ENCODE results near the gene SPOP.

SPOP gene

DNA sequence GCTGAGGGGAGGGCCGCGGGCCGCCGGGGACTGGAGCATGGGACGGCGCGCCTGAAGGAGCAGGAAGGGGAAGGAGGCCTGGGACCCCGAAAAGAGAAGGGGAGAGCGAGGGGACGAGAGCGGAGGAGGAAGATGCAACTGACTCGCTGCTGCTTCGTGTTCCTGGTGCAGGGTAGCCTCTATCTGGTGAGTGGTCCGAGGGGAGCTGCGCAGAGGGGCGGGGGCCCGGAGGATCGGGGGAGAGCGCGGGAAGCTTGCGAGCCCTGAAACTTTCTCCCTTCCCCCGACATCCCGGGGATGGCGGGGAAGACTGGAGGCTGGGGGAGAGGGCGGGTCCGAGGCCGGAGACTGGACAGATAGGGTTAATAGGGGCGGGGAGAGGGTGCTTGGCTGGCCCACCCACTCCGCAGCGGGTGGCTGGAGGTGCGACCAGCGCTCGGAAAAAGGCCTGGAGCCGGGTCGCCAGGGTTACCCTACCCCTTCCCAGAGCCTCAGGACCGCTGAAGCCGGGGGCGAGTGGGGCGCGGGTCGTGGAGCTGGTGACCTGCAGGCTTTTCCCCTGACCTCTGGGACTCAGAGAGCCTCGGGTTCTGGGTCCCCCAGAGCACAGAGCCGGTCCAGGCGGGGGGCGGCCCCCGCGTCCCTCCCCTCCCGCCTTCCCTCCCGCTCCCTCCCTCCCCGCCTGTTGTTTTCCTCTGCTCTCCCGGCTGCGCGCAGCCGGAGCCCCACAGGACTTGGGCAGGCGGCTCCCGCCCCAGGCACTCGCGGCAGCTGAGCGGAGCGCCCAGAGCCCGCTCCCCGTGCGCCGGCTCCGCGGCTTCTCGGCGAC lies 101.6 kb downstream of the SPOP start:
- TF ChIP-seq, protein P1, sequence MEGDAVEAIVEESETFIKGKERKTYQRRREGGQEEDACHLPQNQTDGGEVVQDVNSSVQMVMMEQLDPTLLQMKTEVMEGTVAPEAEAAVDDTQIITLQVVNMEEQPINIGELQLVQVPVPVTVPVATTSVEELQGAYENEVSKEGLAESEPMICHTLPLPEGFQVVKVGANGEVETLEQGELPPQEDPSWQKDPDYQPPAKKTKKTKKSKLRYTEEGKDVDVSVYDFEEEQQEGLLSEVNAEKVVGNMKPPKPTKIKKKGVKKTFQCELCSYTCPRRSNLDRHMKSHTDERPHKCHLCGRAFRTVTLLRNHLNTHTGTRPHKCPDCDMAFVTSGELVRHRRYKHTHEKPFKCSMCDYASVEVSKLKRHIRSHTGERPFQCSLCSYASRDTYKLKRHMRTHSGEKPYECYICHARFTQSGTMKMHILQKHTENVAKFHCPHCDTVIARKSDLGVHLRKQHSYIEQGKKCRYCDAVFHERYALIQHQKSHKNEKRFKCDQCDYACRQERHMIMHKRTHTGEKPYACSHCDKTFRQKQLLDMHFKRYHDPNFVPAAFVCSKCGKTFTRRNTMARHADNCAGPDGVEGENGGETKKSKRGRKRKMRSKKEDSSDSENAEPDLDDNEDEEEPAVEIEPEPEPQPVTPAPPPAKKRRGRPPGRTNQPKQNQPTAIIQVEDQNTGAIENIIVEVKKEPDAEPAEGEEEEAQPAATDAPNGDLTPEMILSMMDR (IDR thresholded peaks at IDR 0.05): no peak
- Histone ChIP-seq H3K4me1 (ENCODE audit: control insufficient read depth in 1 of 2, insufficient read depth in 1 of 2, low read depth in 1 of 2, low read length in 1 of 2) (peaks cover 8 to 19% of the 10 kb centered on the region in 2 experiments), H3K9me3 (no peaks in the 10 kb centered on the region), H3K27me3 (peaks cover 84% of the 10 kb centered on the region), H3K27ac (no peak overlapping the region), H3K36me3 (no peaks in the 10 kb centered on the region), H3K4me3 (ENCODE audit: low read depth in 1 of 2, low read length in 1 of 2) (peak overlapping the region in 1 of 2 experiments; percentile 47)

DNA sequence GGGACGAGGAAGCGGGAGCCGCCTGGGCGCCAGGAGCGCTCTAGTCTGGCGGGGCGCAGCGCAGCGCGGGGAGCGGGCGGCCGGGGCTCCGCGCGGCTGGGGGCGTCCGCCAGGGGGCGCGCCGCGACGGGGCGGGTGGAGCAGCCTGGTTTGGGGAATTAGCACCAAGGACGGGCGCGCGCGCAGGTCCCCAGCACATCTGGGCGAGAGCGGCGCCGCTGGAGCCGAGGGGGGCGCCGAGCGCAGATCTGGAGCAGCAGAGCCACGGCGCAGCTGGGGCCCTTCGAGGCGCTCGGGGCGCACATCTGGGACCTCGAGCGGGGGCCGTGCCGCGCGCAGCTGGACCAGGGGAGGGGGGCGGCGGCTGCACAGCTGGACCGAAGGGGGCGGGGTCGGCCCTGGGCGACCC lies 102.2 kb downstream of the SPOP start, which contains the start of gene NXPH3:
Gene NXPH3, plus strand, starts transcription at position 193 of the 409 bp plus-strand sequence. CDS start 349 bp downstream, outside the sequence.
- Histone ChIP-seq H3K4me3 (ENCODE audit: low read depth in 1 of 2, low read length in 1 of 2) (peak within 1 kb of the TSS in 1 of 2 experiments; percentile 47), H3K27ac (no peak within 1 kb of the TSS), H3K4me1 (ENCODE audit: control insufficient read depth in 1 of 2, insufficient read depth in 1 of 2, low read depth in 1 of 2, low read length in 1 of 2) (peaks cover 8 to 19% of the 10 kb centered on the region in 2 experiments), H3K36me3 (no peaks in the 10 kb centered on the region), H3K27me3 (peaks cover 90% of the 10 kb centered on the region), H3K9me3 (no peaks in the 10 kb centered on the region)
- TF ChIP-seq, protein P1 (IDR thresholded peaks at IDR 0.05): peak; percentile 64

DNA sequence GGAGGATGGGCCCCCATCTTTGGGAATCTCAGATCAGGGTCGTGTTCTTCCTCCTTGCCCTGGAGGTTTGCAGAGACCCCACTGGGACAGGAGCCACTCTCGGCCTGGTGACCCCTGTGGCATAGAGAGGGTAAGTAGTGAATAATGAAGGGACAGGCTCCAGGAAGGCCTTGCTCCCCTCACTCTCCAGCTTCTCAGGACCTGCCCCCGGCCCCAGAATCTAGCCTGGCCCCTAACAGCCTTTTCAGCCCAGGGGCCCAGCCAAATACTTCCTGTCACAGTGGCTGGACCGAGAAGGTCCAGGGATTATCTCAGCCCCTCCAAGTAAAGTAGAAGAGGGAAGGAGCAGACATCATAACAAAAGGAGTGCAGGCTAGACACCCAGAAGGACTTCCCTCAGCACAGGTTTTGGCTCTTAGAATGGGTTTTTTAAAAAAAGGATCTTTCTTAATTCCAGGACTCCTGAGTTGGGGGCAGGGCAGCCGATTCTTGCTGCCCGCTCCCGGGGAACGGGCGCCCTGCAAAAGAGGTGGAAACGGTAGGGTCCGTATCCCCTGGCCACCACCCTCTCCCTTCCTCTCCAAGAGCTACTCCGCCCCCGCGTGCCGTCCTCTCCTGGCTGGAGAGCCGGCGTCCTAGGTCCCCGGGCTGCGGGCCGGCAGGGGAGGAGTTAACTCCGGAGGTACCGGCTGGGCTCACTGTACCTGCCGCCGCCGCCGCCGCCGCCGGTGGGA lies 102.8 kb downstream of the SPOP start:
- Histone ChIP-seq H3K4me3 (ENCODE audit: low read depth in 1 of 2, low read length in 1 of 2) (peak overlapping the region in 1 of 2 experiments; percentile 47), H3K27ac (no peak overlapping the region), H3K27me3 (peaks cover 96% of the 10 kb centered on the region), H3K36me3 (no peaks in the 10 kb centered on the region), H3K4me1 (ENCODE audit: control insufficient read depth in 1 of 2, insufficient read depth in 1 of 2, low read depth in 1 of 2, low read length in 1 of 2) (peaks cover 10 to 21% of the 10 kb centered on the region in 2 experiments), H3K9me3 (no peaks in the 10 kb centered on the region)
- TF ChIP-seq, protein P1 (IDR thresholded peaks at IDR 0.05): no peak

DNA sequence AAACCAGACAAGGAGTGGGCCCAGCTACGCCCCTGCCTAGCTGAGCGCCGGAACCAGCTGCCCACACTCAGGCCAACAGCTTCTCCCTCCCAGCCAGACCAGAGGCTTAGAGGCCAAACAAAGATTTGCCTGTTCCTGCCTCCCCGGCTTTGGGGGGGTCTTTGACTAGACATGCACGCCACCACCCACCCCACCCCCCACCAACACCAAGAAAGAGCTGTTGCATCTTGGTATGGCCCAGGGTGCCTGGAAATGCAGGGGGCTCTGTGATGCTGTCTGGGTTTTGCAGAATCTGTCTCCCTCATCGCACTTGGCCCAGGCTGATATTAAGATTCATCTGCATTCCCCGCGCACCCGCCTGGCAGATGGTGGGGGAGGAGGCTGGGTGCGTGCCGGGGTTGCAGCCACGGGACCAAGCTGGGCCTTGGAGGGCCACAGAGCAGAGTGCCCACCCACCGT lies 103.5 kb downstream of the SPOP start:
- Histone ChIP-seq H3K4me1 (ENCODE audit: control insufficient read depth in 1 of 2, insufficient read depth in 1 of 2, low read depth in 1 of 2, low read length in 1 of 2) (peaks cover 15 to 28% of the 10 kb centered on the region in 2 experiments), H3K9me3 (no peaks in the 10 kb centered on the region), H3K27ac (no peak overlapping the region), H3K4me3 (ENCODE audit: low read depth in 1 of 2, low read length in 1 of 2) (no peak overlapping the region), H3K36me3 (no peaks in the 10 kb centered on the region), H3K27me3 (peaks cover 99% of the 10 kb centered on the region)
- TF ChIP-seq, protein P1 (IDR thresholded peaks at IDR 0.05): no peak

DNA sequence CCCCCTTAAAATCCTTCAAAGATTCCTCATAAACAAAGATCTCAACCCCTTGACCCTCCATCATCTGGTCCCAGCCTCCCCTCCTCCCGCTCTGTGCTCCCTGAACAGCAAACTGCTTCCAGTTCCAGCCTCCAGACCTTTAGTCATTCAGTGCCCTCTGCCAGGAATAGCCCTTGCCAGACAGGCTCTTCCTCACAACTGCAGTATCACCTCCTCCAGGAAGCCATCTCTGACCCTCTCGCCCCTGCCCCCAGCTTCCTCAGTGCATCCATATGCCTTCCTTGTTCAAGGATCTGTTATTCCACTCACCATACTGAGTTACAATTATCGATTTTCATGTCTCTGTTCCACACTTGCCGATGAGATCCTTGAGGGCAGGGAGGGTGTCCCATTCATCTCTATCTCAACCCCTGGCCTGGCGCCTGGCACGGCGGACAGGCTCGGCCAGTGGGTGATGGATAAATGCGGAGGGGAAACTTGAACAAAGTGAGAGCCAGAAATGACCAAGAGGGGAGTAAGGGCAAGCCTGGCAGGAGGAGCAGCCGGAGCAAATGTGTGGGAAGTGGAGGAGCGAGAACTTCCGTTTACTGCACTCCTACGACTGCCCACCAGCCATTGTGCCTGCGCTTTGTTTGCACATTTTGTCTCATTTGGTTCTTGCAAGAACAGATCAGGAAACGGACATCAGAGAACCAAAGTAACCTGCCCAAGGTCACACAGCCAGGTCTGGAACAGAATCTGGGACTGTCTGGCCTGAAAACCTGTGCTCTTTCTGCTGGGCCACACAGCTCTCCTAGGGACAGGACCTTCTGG lies 104.2 kb downstream of the SPOP start:
- H3K27ac ChIP-seq: no peak overlapping the region
- H3K27me3 ChIP-seq: peaks cover 92% of the 10 kb centered on the region
- peaks cover 15 to 29% of the 10 kb centered on the region in 2 experiments for H3K4me1 ChIP-seq (ENCODE audit: control insufficient read depth in 1 of 2, insufficient read depth in 1 of 2, low read depth in 1 of 2, low read length in 1 of 2)
- no peaks in the 10 kb centered on the region for H3K9me3 ChIP-seq
- no peaks in the 10 kb centered on the region for H3K36me3 ChIP-seq
- H3K4me3 ChIP-seq (ENCODE audit: low read depth in 1 of 2, low read length in 1 of 2): no peak overlapping the region
- TF ChIP-seq, protein P1 (IDR thresholded peaks at IDR 0.05): no peak

Measured in neutrophil (primary cell).